H1 (cell line): ENCODE measurements around the gene GSE1. TPM values are rescaled to one million over a fixed set of nuclear protein-coding genes. Genes with fewer than 3 reads are reported as not detected.

Source experiments
- CTCF ChIA-PET: fragments of 300-600 bp; sonication (Branson Sonifier 250); formaldehyde crosslinking; loops from one replicate; lab custom pipeline; 2021; ENCODE audit not compliant: partially characterized antibody; lab: Charles Lee
- POLR2A ChIA-PET: fragments of 300-600 bp; sonication (Branson Sonifier 250); formaldehyde crosslinking; loops from one replicate; lab custom pipeline; 2021; ENCODE audit warnings: inconsistent platforms; ENCODE audit not compliant: partially characterized antibody; lab: Charles Lee
- DNase-seq, 2 experiments: peaks; one replicate each; pipeline versions ENCODE4 v3.0.0 to v3.0.0-alpha.2; 2010 to 2022; ENCODE audit warnings: low spot score in 2 of 2, low read depth in 1 of 2, mixed read lengths in 1 of 2
- FAIRE-seq: peaks from 2 replicates; lab custom pipeline; 2011; peaks lifted over from hg19 to GRCh38; lab: Jason Lieb, UNC
- H2AFZ ChIP-seq: 2 replicates; pipeline ENCODE4 v1.8.1; 2012; ENCODE audit warnings: low read length, inconsistent platforms
- H2AK5ac ChIP-seq: 2 replicates; pipeline ENCODE4 v1.6.1; 2013; ENCODE audit warnings: low read depth, low read length
- H2BK120ac ChIP-seq: replicated peaks from 2 replicates; pipeline ENCODE3; 2013; ENCODE audit warnings: low read depth, low read length, inconsistent platforms
- H2BK12ac ChIP-seq: 2 replicates; pipeline ENCODE4 v1.6.1; 2013; ENCODE audit warnings: low read depth, low read length
- H2BK15ac ChIP-seq: 2 replicates; pipeline ENCODE4 v1.6.1; 2013; ENCODE audit warnings: low read length
- H2BK20ac ChIP-seq: 2 replicates; pipeline ENCODE4 v1.6.1; 2013; ENCODE audit warnings: low read length
- H2BK5ac ChIP-seq: 2 replicates; pipeline ENCODE4 v1.6.1; 2013; ENCODE audit warnings: low read depth, low read length
- H3K14ac ChIP-seq: 2 replicates; pipeline ENCODE4 v1.6.1; 2013; ENCODE audit warnings: inconsistent platforms; ENCODE audit not compliant: insufficient read length
- H3K18ac ChIP-seq: 2 replicates; pipeline ENCODE4 v1.6.1; 2013; ENCODE audit warnings: low read length; ENCODE audit errors: extremely low read depth
- H3K23ac ChIP-seq: 2 replicates; pipeline ENCODE4 v1.6.1; 2013; ENCODE audit warnings: inconsistent platforms; ENCODE audit not compliant: insufficient read length
- H3K23me2 ChIP-seq: 2 replicates; pipeline ENCODE4 v1.6.1; 2013; ENCODE audit warnings: low read depth, low read length
- H3K27ac ChIP-seq: 2 replicates; pipeline ENCODE4 v1.6.1; 2011; ENCODE audit warnings: low read depth, low read length, inconsistent platforms
- H3K27me3 ChIP-seq, 4 experiments: replicated peaks in 1 of 4; 1 replicate in 1 of 4; 2 replicates in 3 of 4; pipeline versions ENCODE4 v1.6.1 to v1.8.1; 2011 to 2013; ENCODE audit warnings: low read length in 3 of 4, mild to moderate bottlenecking in 3 of 4, inconsistent platforms in 2 of 4, mixed read lengths in 2 of 4, moderate library complexity in 1 of 4; ENCODE audit not compliant: control insufficient read depth in 3 of 4, insufficient read depth in 3 of 4; ENCODE audit errors: extremely low read depth in 1 of 4
- H3K36me3 ChIP-seq, 4 experiments: 2 replicates each; pipeline versions ENCODE4 v1.6.1 to v1.8.1; 2011 to 2013; ENCODE audit warnings: mild to moderate bottlenecking in 4 of 4, low read length in 3 of 4, moderate library complexity in 2 of 4, control low read depth in 1 of 4, inconsistent platforms in 1 of 4; ENCODE audit not compliant: insufficient read depth in 4 of 4, control insufficient read depth in 2 of 4
- H3K4ac ChIP-seq: replicated peaks from 2 replicates; pipeline ENCODE3; 2013; ENCODE audit warnings: low read length, low read depth, mixed read lengths, inconsistent platforms; ENCODE audit not compliant: insufficient read length
- H3K4me1 ChIP-seq, 4 experiments: replicated peaks in 1 of 4; 1 replicate in 1 of 4; 2 replicates in 3 of 4; pipeline versions ENCODE4 v1.6.1 to v1.8.1; 2011 to 2013; ENCODE audit warnings: low read length in 3 of 4, inconsistent platforms in 2 of 4, mixed read lengths in 1 of 4; ENCODE audit not compliant: insufficient read depth in 4 of 4, control insufficient read depth in 3 of 4
- H3K4me2 ChIP-seq, 2 experiments: 2 replicates each; pipeline versions ENCODE4 v1.6.1 to v1.8.1; 2011 to 2013; ENCODE audit warnings: low read depth in 2 of 2, low read length in 2 of 2, control low read depth in 1 of 2, inconsistent platforms in 1 of 2, mild to moderate bottlenecking in 1 of 2; ENCODE audit not compliant: insufficient read depth in 1 of 2
- H3K4me3 ChIP-seq, 4 experiments: fragments of 200-600, 300-600 bp in 1 of 4; sonication (generic), shearing (Covaris generic), sonication (Bioruptor Twin) in 1 of 4; 2 replicates each; pipeline versions ENCODE4 v1.5.1 to v1.8.1; 2011 to 2016; ENCODE audit warnings: low read length in 4 of 4, low read depth in 3 of 4, control low read depth in 2 of 4, inconsistent platforms in 2 of 4, mild to moderate bottlenecking in 2 of 4, mixed read lengths in 1 of 4, moderate library complexity in 1 of 4; ENCODE audit not compliant: insufficient read depth in 2 of 4; ENCODE audit errors: extremely low read depth in 1 of 4
- H3K56ac ChIP-seq: replicated peaks from 2 replicates; pipeline ENCODE3; 2013; ENCODE audit warnings: low read depth, mild to moderate bottlenecking, mixed read lengths, low read length, inconsistent platforms; ENCODE audit not compliant: insufficient read length
- H3K79me1 ChIP-seq: 2 replicates; pipeline ENCODE4 v1.6.1; 2013; ENCODE audit warnings: low read depth, low read length, control low read depth
- H3K79me2 ChIP-seq, 2 experiments: 2 replicates each; pipeline versions ENCODE4 v1.6.1 to v1.8.1; 2012 to 2013; ENCODE audit warnings: low read length in 2 of 2, mild to moderate bottlenecking in 2 of 2, inconsistent platforms in 1 of 2; ENCODE audit not compliant: insufficient read depth in 2 of 2, control insufficient read depth in 1 of 2
- H3K9ac ChIP-seq, 4 experiments: replicated peaks in 1 of 4; 1 replicate in 1 of 4; 2 replicates in 3 of 4; pipeline versions ENCODE4 v1.6.1 to v1.8.1; 2011 to 2013; ENCODE audit warnings: low read depth in 3 of 4, low read length in 3 of 4, control low read depth in 2 of 4, mild to moderate bottlenecking in 2 of 4, moderate library complexity in 2 of 4, inconsistent platforms in 1 of 4; ENCODE audit errors: extremely low read depth in 1 of 4
- H3K9me3 ChIP-seq, 2 experiments: 2 replicates each; pipeline versions ENCODE4 v1.6.1 to v1.8.1; 2012 to 2013; ENCODE audit warnings: mild to moderate bottlenecking in 2 of 2, moderate library complexity in 2 of 2, control low read depth in 1 of 2, inconsistent platforms in 1 of 2, low read depth in 1 of 2, low read length in 1 of 2, mixed read lengths in 1 of 2; ENCODE audit not compliant: insufficient read depth in 2 of 2
- H4K20me1 ChIP-seq, 2 experiments: replicated peaks in 1 of 2; 2 replicates each; pipeline versions ENCODE3 to v1.8.1; 2011 to 2013; ENCODE audit warnings: inconsistent platforms in 2 of 2, low read length in 2 of 2, mild to moderate bottlenecking in 1 of 2; ENCODE audit not compliant: insufficient read depth in 2 of 2, control insufficient read depth in 1 of 2
- H4K5ac ChIP-seq: 2 replicates; pipeline ENCODE4 v1.6.1; 2013; ENCODE audit warnings: low read length, low read depth, mixed read lengths, inconsistent platforms; ENCODE audit not compliant: insufficient read length
- H4K8ac ChIP-seq: 2 replicates; pipeline ENCODE4 v1.8.0; 2013; ENCODE audit warnings: mild to moderate bottlenecking, moderate library complexity, low read length, inconsistent platforms; ENCODE audit not compliant: insufficient read depth; ENCODE audit errors: extremely low read depth
- H4K91ac ChIP-seq: replicated peaks from 2 replicates; pipeline ENCODE3; 2013; ENCODE audit warnings: low read length, mixed read lengths, inconsistent platforms; ENCODE audit not compliant: insufficient read length
- CBX8 ChIP-seq: fragments of 300-800, 300-1000 bp; sonication (generic); IDR thresholded peaks from 2 replicates; pipeline ENCODE4 v1.7.1; 2016; ENCODE audit warnings: low read depth, low read length, borderline replicate concordance
- CEBPB ChIP-seq: IDR thresholded peaks from 2 replicates; pipeline ENCODE4 v1.6.1; 2012; ENCODE audit warnings: low read depth, low read length
- CHD2 ChIP-seq: IDR thresholded peaks from 2 replicates; pipeline ENCODE4 v1.6.1; 2012; ENCODE audit warnings: low read length, improper control_type of control experiment
- CREB1 ChIP-seq: IDR thresholded peaks from 2 replicates; pipeline ENCODE4 v1.6.1; 2012; ENCODE audit warnings: inconsistent platforms
- EP300 ChIP-seq, 2 experiments: IDR thresholded peaks; 1 replicate in 1 of 2; 2 replicates in 1 of 2; pipeline ENCODE4 v1.6.1; 2011 to 2012; ENCODE audit warnings: low read depth in 2 of 2, low read length in 2 of 2, mild to moderate bottlenecking in 2 of 2, borderline replicate concordance in 1 of 2, inconsistent platforms in 1 of 2, moderate library complexity in 1 of 2
- KDM1A ChIP-seq: fragments of 200-600, 300-600 bp; sonication (generic); IDR thresholded peaks from 2 replicates; pipeline ENCODE4 v1.7.1; 2016; ENCODE audit warnings: mild to moderate bottlenecking, low read length, borderline replicate concordance
- KDM4A ChIP-seq: IDR thresholded peaks from one replicate; pipeline ENCODE4 v1.7.1; 2012; ENCODE audit warnings: low read depth, mild to moderate bottlenecking, moderate library complexity, low read length, inconsistent platforms; ENCODE audit not compliant: severe bottlenecking
- NANOG ChIP-seq: IDR thresholded peaks from 2 replicates; pipeline ENCODE4 v1.6.1; 2011; ENCODE audit warnings: low read length, low read depth, mild to moderate bottlenecking, inconsistent platforms; ENCODE audit not compliant: insufficient read depth, poor library complexity, severe bottlenecking
- NRF1 ChIP-seq: IDR thresholded peaks from 2 replicates; pipeline ENCODE4 v1.6.1; 2011; ENCODE audit warnings: mild to moderate bottlenecking, low read depth, low read length, improper control_type of control experiment
- POU5F1 ChIP-seq: IDR thresholded peaks from 2 replicates; pipeline ENCODE4 v1.6.1; 2011; ENCODE audit warnings: low read depth, mild to moderate bottlenecking, low read length, moderate library complexity
- RAD21 ChIP-seq, 2 experiments: IDR thresholded peaks in 1 of 2; conservative IDR thresholded peaks in 1 of 2; 2 replicates each; pipeline ENCODE4 v1.6.1; 2011; ENCODE audit warnings: low read depth in 2 of 2, low read length in 2 of 2, improper control_type of control experiment in 1 of 2, inconsistent platforms in 1 of 2, mild to moderate bottlenecking in 1 of 2, moderate library complexity in 1 of 2
- TCF12 ChIP-seq: IDR thresholded peaks from 2 replicates; pipeline ENCODE4 v1.6.1; 2011; ENCODE audit warnings: low read depth, mild to moderate bottlenecking, low read length
- WGBS, 2 experiments: shearing (Covaris generic) in 1 of 2; methylation state at CpG; one replicate each; pipeline versions ENCODE4 v1.1.6 to v1.1.7; 2013 to 2015; ENCODE audit warnings: low lambda C conversion rate in 2 of 2, mixed read lengths in 2 of 2, inconsistent platforms in 1 of 2, low coverage in 1 of 2, missing lambda C conversion rate in 1 of 2; ENCODE audit not compliant: insufficient replicate concordance in 2 of 2, insufficient coverage in 1 of 2, insufficient read length in 1 of 2; ENCODE audit errors: extremely low coverage in 1 of 2, missing lambda C conversion rate in 1 of 2; 5-methylcytosine and 5-hydroxymethylcytosine counted together
- polyA plus RNA-seq, 7 experiments: library from polyadenylated mRNA; depleted of rRNA in 3 of 7; stranded (reverse) in 5 of 7; unstranded in 2 of 7; fragments of >200 nt in 5 of 7; fragments of 200-250 nt in 2 of 7; gene quantifications; 1 replicate in 5 of 7; 2 replicates in 1 of 7; 4 replicates in 1 of 7; pipeline versions ENCODE4 v1.2.1 to v1.2.3, GENCODE V29; 2011 to 2013; ENCODE audit warnings: missing spikeins in 2 of 7, mixed read lengths in 2 of 7
- total RNA-seq: library from RNA; stranded (reverse); fragmentation: NEBNext Ultra II Directional; extraction: Animal tissue kit (Norgen Biotek cat#: 25700); gene quantifications from 2 replicates; pipeline ENCODE4 v1.2.1, GENCODE V29; 2021

Gene GSE1
- total and polyA plus RNA-seq, 2 of the 8 experiments (the other 6 are each of a cell fraction or from before 2014, with no cell fraction given) = 26.0 to 65.6 TPM

DNA sequence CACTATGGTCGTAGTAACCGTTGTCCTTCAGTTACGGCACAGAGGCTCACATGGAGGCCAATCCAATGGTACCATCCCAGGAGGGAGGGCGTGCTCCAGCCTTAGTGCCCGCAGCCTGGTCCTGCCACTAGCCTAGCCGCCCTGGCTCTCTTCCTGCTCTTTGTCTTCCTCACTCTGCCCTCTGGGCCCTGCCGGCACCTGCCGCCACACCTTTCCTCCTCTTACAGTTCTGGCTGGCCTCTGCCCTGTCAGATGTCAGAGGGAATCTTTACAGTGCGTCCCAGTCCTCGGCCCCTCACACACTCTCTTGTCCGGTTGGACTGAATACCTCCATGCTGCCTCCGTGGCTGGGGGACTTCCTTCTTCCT, 52.2 kb downstream of the GSE1 start:
- Histone ChIP-seq H3K23ac (no peak overlapping the region), H3K79me2 (no peaks in the 10 kb centered on the region), H4K20me1 (peaks cover 10 to 34% of the 10 kb centered on the region in 2 experiments), H3K27ac (no peak overlapping the region), H4K91ac (no peak overlapping the region), H3K79me1 (peaks cover 3% of the 10 kb centered on the region), H2BK15ac (no peak overlapping the region), H2AFZ (no peak overlapping the region), H3K56ac (no peak overlapping the region), H3K36me3 (peaks cover 49 to 95% (median 78%) of the 10 kb centered on the region in 4 experiments), H3K9me3 (no peaks in the 10 kb centered on the region), H4K5ac (no peak overlapping the region), H3K9ac (no peak overlapping the region), H3K14ac (no peak overlapping the region), H2AK5ac (no peak overlapping the region), H3K18ac (no peak overlapping the region), H2BK120ac (no peak overlapping the region), H3K4me3 (no peak overlapping the region), H2BK5ac (peak overlapping the region; percentile 13; the same call in 1 of the 2 replicates), H2BK12ac (no peak overlapping the region), H3K4ac (no peak overlapping the region), H2BK20ac (no peak overlapping the region), H3K4me2 (no peak overlapping the region), H4K8ac (no peak overlapping the region), H3K4me1 (no peaks in the 10 kb centered on the region), H3K27me3 (no peaks in the 10 kb centered on the region), H3K23me2 (no peaks in the 10 kb centered on the region)
- DNase-seq (no peak), FAIRE-seq (no peak)
- WGBS, 2 experiments = 86% methylated on average over 11 of the region's 12 CpGs; no CpG with 5 or more reads in 1 of the 2 experiments
- CTCF ChIA-PET = interaction anchor here (16.9 kb wide), 1 partner anchor 14 kb away, joined by 248 read pairs; no protein-coding TSS in a partner anchor
- TF ChIP-seq CHD2 (no peak), TCF12 (no peak), EP300 (IDR thresholded peaks at IDR 0.05; ENCODE audit: borderline replicate concordance in 1 of 2, low read depth in 2 of 2, low read length in 2 of 2) (no peak), CEBPB (no peak), CREB1 (no peak), KDM1A (no peak), CBX8 (no peak), NANOG (no peak), NRF1 (no peak), POU5F1 (no peak), KDM4A (no peak), RAD21 (IDR thresholded peaks at IDR 0.05 in 1 of 2, conservative IDR thresholded peaks at IDR 0.05 in 1 of 2; ENCODE audit: low read depth in 2 of 2, low read length in 2 of 2) (no peak)
- POLR2A ChIA-PET = interaction anchor here (1.3 kb wide), 2 partner anchors 8 to 15 kb away, joined by 4 to 5 read pairs; no protein-coding TSS in a partner anchor
